ENCODE results near the gene ZNF662.
"Not testable (repeated sequence)": the region's sequence is repeated elsewhere in the genome, so short reads cannot be mapped to it uniquely, and the experiment has no call there.

The ZNF662 gene

GRCh38 chr3:42906070-42906847 is at the start of gene ZNF662:
Gene ZNF662 (plus strand): TSS chr3:42906142. CDS start chr3:42908115, 1,973 bp downstream.
- DNase-seq (ENCODE audit: low read depth in 1 of 2, low spot score in 1 of 2): peak in 1 of 2 donors; percentile 17

- no peak for DNase-seq (ENCODE audit: low read depth in 1 of 2, low spot score in 1 of 2)
Observed at GRCh38 chr3:42856544-42856943, 49.4 kb upstream of the ZNF662 start.

- DNase-seq (ENCODE audit: low read depth in 1 of 2, low spot score in 1 of 2): no peak
Observed at GRCh38 chr3:42864321-42864950, 41.5 kb upstream of the ZNF662 start.

GRCh38 chr3:42865256-42865655 is 40.7 kb upstream of the ZNF662 start:
- no peak for DNase-seq (ENCODE audit: low read depth in 1 of 2, low spot score in 1 of 2)

- DNase-seq (ENCODE audit: low read depth in 1 of 2, low spot score in 1 of 2): no peak
Observed at GRCh38 chr3:42867138-42867537, 38.8 kb upstream of the ZNF662 start.

- DNase-seq (ENCODE audit: low read depth in 1 of 2, low spot score in 1 of 2): no peak
Observed at GRCh38 chr3:42868841-42869240, 37.1 kb upstream of the ZNF662 start.

GRCh38 chr3:42871592-42872196 is 34.2 kb upstream of the ZNF662 start:
- DNase-seq (ENCODE audit: low read depth in 1 of 2, low spot score in 1 of 2): no peak

GRCh38 chr3:42872718-42873117 is 33.2 kb upstream of the ZNF662 start:
- no peak for DNase-seq (ENCODE audit: low read depth in 1 of 2, low spot score in 1 of 2)

GRCh38 chr3:42873221-42873982 is 32.5 kb upstream of the ZNF662 start:
- no peak for DNase-seq (ENCODE audit: low read depth in 1 of 2, low spot score in 1 of 2)

- DNase-seq (ENCODE audit: low read depth in 1 of 2, low spot score in 1 of 2): no peak
Observed at GRCh38 chr3:42874749-42875148, 31.2 kb upstream of the ZNF662 start.

- no peak for DNase-seq (ENCODE audit: low read depth in 1 of 2, low spot score in 1 of 2)
Observed at GRCh38 chr3:42875325-42876151, 30.4 kb upstream of the ZNF662 start, which contains the start of gene CYP8B1. Gene CYP8B1 (minus strand): TSS chr3:42875879. CDS start chr3:42875816, 63 bp downstream.

- DNase-seq (ENCODE audit: low read depth in 1 of 2, low spot score in 1 of 2): no peak
Observed at GRCh38 chr3:42876401-42876800, 29.5 kb upstream of the ZNF662 start.

GRCh38 chr3:42876940-42877720 is 28.8 kb upstream of the ZNF662 start:
- no peak for DNase-seq (ENCODE audit: low read depth in 1 of 2, low spot score in 1 of 2)

- no peak for DNase-seq (ENCODE audit: low read depth in 1 of 2, low spot score in 1 of 2)
Observed at GRCh38 chr3:42877881-42878280, 28.1 kb upstream of the ZNF662 start.

GRCh38 chr3:42880183-42880582 is 25.8 kb upstream of the ZNF662 start:
- DNase-seq (ENCODE audit: low read depth in 1 of 2, low spot score in 1 of 2): no peak

- DNase-seq (ENCODE audit: low read depth in 1 of 2, low spot score in 1 of 2): peak; percentile 69 to 75
Observed at GRCh38 chr3:42880601-42881451, 25.1 kb upstream of the ZNF662 start.

- DNase-seq (ENCODE audit: low read depth in 1 of 2, low spot score in 1 of 2): not testable (repeated sequence)
Observed at GRCh38 chr3:42883251-42883930, 22.6 kb upstream of the ZNF662 start.

- no peak for DNase-seq (ENCODE audit: low read depth in 1 of 2, low spot score in 1 of 2)
Observed at GRCh38 chr3:42884324-42884723, 21.6 kb upstream of the ZNF662 start.
